NCI-H1048 (cell line): ENCODE measurements around the gene PEX11A.

ENCODE experiments used
- DNase-seq: peaks from one replicate; lab custom pipeline; 2025; lab: John Stamatoyannopoulos, UW

PEX11A gene

GRCh38 chr15:89675606-89676005 is 14.9 kb downstream of the PEX11A start:
- DNase-seq = no peak

GRCh38 chr15:89674526-89674925 is 16.0 kb downstream of the PEX11A start:
- no peak for DNase-seq

GRCh38 chr15:89673165-89673512 is 17.4 kb downstream of the PEX11A start:
- DNase-seq = no peak

- DNase-seq = no peak
Observed at GRCh38 chr15:89672221-89673164, 18.1 kb downstream of the PEX11A start.

- no peak for DNase-seq
Observed at GRCh38 chr15:89671687-89672086, 18.9 kb downstream of the PEX11A start.

- DNase-seq = no peak
Observed at GRCh38 chr15:89670971-89671560, 19.5 kb downstream of the PEX11A start.

GRCh38 chr15:89669941-89670340 is 20.6 kb downstream of the PEX11A start:
- DNase-seq = no peak

GRCh38 chr15:89669309-89669865 is 21.2 kb downstream of the PEX11A start:
- DNase-seq = no peak

- no peak for DNase-seq
Observed at GRCh38 chr15:89668171-89668570, 22.4 kb downstream of the PEX11A start.

- no peak for DNase-seq
Observed at GRCh38 chr15:89667706-89667960, 22.9 kb downstream of the PEX11A start.

- no peak for DNase-seq
Observed at GRCh38 chr15:89666858-89667705, 23.5 kb downstream of the PEX11A start.

GRCh38 chr15:89666184-89666857 is 24.2 kb downstream of the PEX11A start:
- no peak for DNase-seq

- no peak for DNase-seq
Observed at GRCh38 chr15:89665449-89666181, 24.9 kb downstream of the PEX11A start.

- DNase-seq = no peak
Observed at GRCh38 chr15:89664441-89665350, 25.9 kb downstream of the PEX11A start.

- no peak for DNase-seq
Observed at GRCh38 chr15:89662893-89663626, 27.5 kb downstream of the PEX11A start.

- DNase-seq = no peak
Observed at GRCh38 chr15:89660556-89660955, 30.0 kb downstream of the PEX11A start.

GRCh38 chr15:89659295-89659694 is 31.3 kb downstream of the PEX11A start:
- DNase-seq = no peak

GRCh38 chr15:89657686-89658200 is 32.8 kb downstream of the PEX11A start:
- DNase-seq = no peak

- no peak for DNase-seq
Observed at GRCh38 chr15:89656116-89656815, 34.3 kb downstream of the PEX11A start.
